Measurements from ENCODE around the gene GRK6.

DNA sequence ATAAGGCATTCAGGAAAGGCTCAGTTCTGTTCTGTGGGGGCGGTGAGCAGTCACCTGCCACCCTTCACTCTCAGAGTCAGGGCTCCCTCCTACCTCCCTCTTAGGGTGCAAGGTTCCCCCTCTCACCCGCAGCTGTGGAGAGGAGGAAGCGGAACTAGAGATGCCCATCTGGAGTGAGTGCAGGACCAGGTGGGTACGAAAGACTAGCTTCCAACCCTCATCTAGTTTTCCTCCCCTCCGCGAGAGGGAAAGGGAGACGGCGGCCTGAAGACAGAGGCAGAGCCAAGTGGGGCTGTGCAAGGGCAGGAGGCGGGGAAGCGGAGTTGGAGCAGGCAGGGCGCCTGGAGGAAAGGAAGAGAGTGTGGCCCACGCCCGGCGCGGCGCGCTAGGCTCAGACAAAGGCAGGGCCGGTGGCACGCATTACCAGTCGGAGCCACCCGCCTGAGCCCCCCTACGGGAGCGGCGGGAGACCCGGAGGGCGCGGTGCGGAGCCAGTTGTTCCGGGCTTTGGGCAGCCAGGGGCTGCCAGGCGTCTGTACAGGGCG is 27.4 kb downstream of the GRK6 start:
- TF ChIP-seq, protein P1, sequence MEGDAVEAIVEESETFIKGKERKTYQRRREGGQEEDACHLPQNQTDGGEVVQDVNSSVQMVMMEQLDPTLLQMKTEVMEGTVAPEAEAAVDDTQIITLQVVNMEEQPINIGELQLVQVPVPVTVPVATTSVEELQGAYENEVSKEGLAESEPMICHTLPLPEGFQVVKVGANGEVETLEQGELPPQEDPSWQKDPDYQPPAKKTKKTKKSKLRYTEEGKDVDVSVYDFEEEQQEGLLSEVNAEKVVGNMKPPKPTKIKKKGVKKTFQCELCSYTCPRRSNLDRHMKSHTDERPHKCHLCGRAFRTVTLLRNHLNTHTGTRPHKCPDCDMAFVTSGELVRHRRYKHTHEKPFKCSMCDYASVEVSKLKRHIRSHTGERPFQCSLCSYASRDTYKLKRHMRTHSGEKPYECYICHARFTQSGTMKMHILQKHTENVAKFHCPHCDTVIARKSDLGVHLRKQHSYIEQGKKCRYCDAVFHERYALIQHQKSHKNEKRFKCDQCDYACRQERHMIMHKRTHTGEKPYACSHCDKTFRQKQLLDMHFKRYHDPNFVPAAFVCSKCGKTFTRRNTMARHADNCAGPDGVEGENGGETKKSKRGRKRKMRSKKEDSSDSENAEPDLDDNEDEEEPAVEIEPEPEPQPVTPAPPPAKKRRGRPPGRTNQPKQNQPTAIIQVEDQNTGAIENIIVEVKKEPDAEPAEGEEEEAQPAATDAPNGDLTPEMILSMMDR (conservative IDR thresholded peaks at IDR 0.05 in 1 of 2, IDR thresholded peaks at IDR 0.05 in 1 of 2; ENCODE audit: extremely low read depth in 1 of 2, insufficient read depth in 1 of 2, low read depth in 1 of 2, low read length in 2 of 2), result no peak
- no peak for TF ChIP-seq EZH2 (IDR thresholded peaks at IDR 0.05; ENCODE audit: borderline replicate concordance, low read length)

All from mammary epithelial cell (primary cell).